Adrenal gland (tissue), 12 donors: ENCODE results near the gene CD300LB. TPM values are rescaled to one million over a fixed set of nuclear protein-coding genes. Genes with fewer than 3 reads are reported as not detected.

Experiments
- DNase-seq, 7 donors: peaks; one replicate each; pipeline ENCODE4 v3.0.0-alpha.2; 2019 to 2020
- H3K27ac ChIP-seq, 5 donors: fragments of 200-600 bp; sonication (generic) in 4 of 5; 1 replicate in 3 of 5; 2 replicates in 2 of 5; pipeline versions ENCODE4 v1.5.1 to v1.8.0; 2016 to 2020; ENCODE audit warnings: mild to moderate bottlenecking in 1 of 5
- H3K27me3 ChIP-seq: fragments of 200-600 bp; 2 replicates; pipeline ENCODE4 v1.8.0; 2021
- H3K36me3 ChIP-seq, 2 donors: fragments of 200-600 bp; replicated peaks in 1 of 2; 1 replicate in 1 of 2; 2 replicates in 1 of 2; pipeline versions ENCODE4 v1.5.1 to v1.8.0; 2018 to 2022
- H3K4me1 ChIP-seq, 2 donors: fragments of 200-600 bp; replicated peaks in 1 of 2; 1 replicate in 1 of 2; 2 replicates in 1 of 2; pipeline versions ENCODE4 v1.5.1 to v1.8.0; 2018 to 2021
- H3K4me3 ChIP-seq, 4 donors: fragments of 200-600 bp; sonication (generic) in 3 of 4; one replicate each; pipeline ENCODE4 v1.5.1; 2016 to 2018
- H3K9me3 ChIP-seq, 3 donors: fragments of 200-600 bp; sonication (generic) in 1 of 3; replicated peaks in 1 of 3; 1 replicate in 2 of 3; 2 replicates in 1 of 3; pipeline versions ENCODE4 v1.5.1 to v1.8.0; 2016 to 2021
- CTCF ChIP-seq, 6 experiments: fragments of 450-650 bp in 4 of 6; fragments of 200-600 bp in 2 of 6; sonication (generic) in 1 of 6; IDR thresholded peaks; 1 replicate in 5 of 6; 2 replicates in 1 of 6; pipeline versions ENCODE4 v1.5.1 to v1.8.0; 2016 to 2021; ENCODE audit warnings: antibody characterized with exemption in 6 of 6, mild to moderate bottlenecking in 2 of 6, moderate library complexity in 1 of 6
- POLR2A ChIP-seq, 2 donors: fragments of 450-650 bp; IDR thresholded peaks; one replicate each; pipeline ENCODE4 v1.6.1; 2017; ENCODE audit warnings: antibody characterized with exemption in 2 of 2, mild to moderate bottlenecking in 2 of 2, moderate library complexity in 1 of 2
- WGBS, 4 donors: extraction: QIAGEN DNeasy Blood & Tissue Kit in 2 of 4; methylation state at CpG; one replicate each; pipeline versions ENCODE4 v1.1.5 to v1.1.7; 2013 to 2017; 5-methylcytosine and 5-hydroxymethylcytosine counted together
- intact Hi-C, 2 donors: fragments of 100-400 bp; cut with DNase I; formaldehyde crosslinking; loops; one replicate each; pipeline versions ENCODE4 v1.14.1 to v1.15.0; 2022 to 2023
- polyA plus RNA-seq, 3 donors: library from polyadenylated mRNA; stranded (reverse); fragments of 200-250 nt in 2 of 3; fragments of 350-450 nt in 1 of 3; fragmentation: Illumina TruSeq in 1 of 3; extraction: RNeasy Lipid Tissue Mini Kit (QIAGEN cat#74804) in 1 of 3; gene quantifications; one replicate each; pipeline ENCODE4 v1.2.3, GENCODE V29; 2013 to 2014
- total RNA-seq, 9 donors: library from RNA; depleted of rRNA in 4 of 9; stranded (reverse); fragments of >200 nt in 4 of 9; fragments of 120-200 nt in 1 of 9; fragmentation: NEBNext Ultra II Directional in 1 of 9; extraction: Animal tissue kit (Norgen Biotek cat#: 25700) in 1 of 9; gene quantifications; one replicate each; pipeline versions ENCODE4 v1.1.0 to v1.2.4, GENCODE V29; 2013 to 2023
- donor health status: healthy with polysubstance abuse.
- donor health status: Bipolar disorder and iron deficiency.
- donor health status: DM: yes; HTN: yes; CAD: no.
- donor health status: DM: no; HTN: no; CAD: no.
- donor health status: DM: no; HTN: no; CAD: no.
- donor health status: DM: yes; HTN: yes; CAD: no.

The CD300LB gene
- total and polyA plus RNA-seq, 12 donors: 0.17 to 0.95 (median 0.28) TPM; not detected in 1

GRCh38 chr17:74485841-74486240, 45.4 kb downstream of the CD300LB start:
- WGBS, 4 donors: 81 to 90% (median 82%) methylated on average over 4 to 5 of the region's 5 CpGs
- Histone ChIP-seq H3K4me1 (no peaks in the 10 kb centered on the region), H3K4me3 (no peak overlapping the region), H3K27me3 (peaks cover 3% of the 10 kb centered on the region), H3K36me3 (no peaks in the 10 kb centered on the region), H3K9me3 (no peaks in the 10 kb centered on the region), H3K27ac (no peak overlapping the region)
- intact Hi-C loops: no loop called here
- peak in 1 of 7 donors; percentile 15 for DNase-seq
- no peak for TF ChIP-seq CTCF (IDR thresholded peaks at IDR 0.05)
- TF ChIP-seq POLR2A (IDR thresholded peaks at IDR 0.05): no peak

- no peaks in the 10 kb centered on the region for H3K9me3 ChIP-seq
- no peak overlapping the region for H3K4me3 ChIP-seq
- peak in 1 of 7 donors; percentile 14 for DNase-seq
- no peak for TF ChIP-seq POLR2A (IDR thresholded peaks at IDR 0.05)
- no peak for TF ChIP-seq CTCF (IDR thresholded peaks at IDR 0.05)
- H3K36me3 ChIP-seq: no peaks in the 10 kb centered on the region
- WGBS, 4 donors: 46 to 60% (median 59%) methylated on average over 9 of the region's 9 CpGs
- H3K4me1 ChIP-seq: no peaks in the 10 kb centered on the region
- intact Hi-C loops: no loop called here
- no peak overlapping the region for H3K27ac ChIP-seq
- H3K27me3 ChIP-seq: peaks cover 3% of the 10 kb centered on the region
Observed at GRCh38 chr17:74485022-74485743, 46.1 kb downstream of the CD300LB start.

GRCh38 chr17:74484066-74484465, 47.2 kb downstream of the CD300LB start:
- WGBS, 4 donors: 53 to 67% (median 64%) methylated on average over 5 to 9 of the region's 9 CpGs
- H3K4me1 ChIP-seq: no peaks in the 10 kb centered on the region
- H3K27ac ChIP-seq: no peak overlapping the region
- intact Hi-C loops: no loop called here
- H3K36me3 ChIP-seq: no peaks in the 10 kb centered on the region
- no peak overlapping the region for H3K4me3 ChIP-seq
- H3K27me3 ChIP-seq: peaks cover 3% of the 10 kb centered on the region
- DNase-seq: no peak
- no peak for TF ChIP-seq CTCF (IDR thresholded peaks at IDR 0.05)
- no peaks in the 10 kb centered on the region for H3K9me3 ChIP-seq

GRCh38 chr17:74481621-74482020, 49.7 kb downstream of the CD300LB start:
- peaks cover 3% of the 10 kb centered on the region for H3K27me3 ChIP-seq

More at GRCh38 chr17:74481621-74482020, 49.7 kb downstream of the CD300LB start:
- Histone ChIP-seq H3K4me3 (no peak overlapping the region), H3K9me3 (no peaks in the 10 kb centered on the region), H3K4me1 (no peaks in the 10 kb centered on the region), H3K36me3 (no peaks in the 10 kb centered on the region), H3K27ac (no peak overlapping the region)
- 65 to 88% (median 75%) methylated on average over 6 to 7 of the region's 7 CpGs for WGBS, 4 donors
- intact Hi-C loops: no loop called here
- DNase-seq: no peak
- no peak for TF ChIP-seq POLR2A (IDR thresholded peaks at IDR 0.05)
- TF ChIP-seq CTCF (IDR thresholded peaks at IDR 0.05): no peak
